Urinary bladder (tissue), 4 donors: ENCODE measurements around the gene HDAC7. TPM values are rescaled to one million over a fixed set of nuclear protein-coding genes. Genes with fewer than 3 reads are reported as not detected.
A peak's percentile ranks its signal among the peaks of the same experiment; 100 is the strongest.

Experiments
- DNase-seq: peaks from one replicate; pipeline ENCODE4 v3.0.0-alpha.2; 2015; ENCODE audit errors: extremely low spot score
- H3K27ac ChIP-seq: one replicate; pipeline ENCODE4 v1.5.1; 2013; ENCODE audit warnings: low read depth, mild to moderate bottlenecking, moderate library complexity
- H3K36me3 ChIP-seq: one replicate; pipeline ENCODE4 v1.6.1; 2013; ENCODE audit warnings: mild to moderate bottlenecking, moderate library complexity; ENCODE audit not compliant: insufficient read depth
- H3K4me1 ChIP-seq: one replicate; pipeline ENCODE4 v1.6.1; 2013; ENCODE audit warnings: mild to moderate bottlenecking, moderate library complexity; ENCODE audit not compliant: insufficient read depth
- H3K4me3 ChIP-seq: one replicate; pipeline ENCODE4 v1.5.1; 2013; ENCODE audit warnings: low read depth, low read length
- WGBS: extraction: QIAGEN DNeasy Blood & Tissue Kit; methylation state at CpG from one replicate; pipeline ENCODE4 v1.1.7; 2013; 5-methylcytosine and 5-hydroxymethylcytosine counted together
- polyA plus RNA-seq: library from polyadenylated mRNA; stranded (reverse); fragments of 200-250 nt; gene quantifications from one replicate; pipeline ENCODE4 v1.2.3, GENCODE V29; 2013
- total RNA-seq: library from RNA; depleted of rRNA; stranded (reverse); fragments of >200 nt; gene quantifications from one replicate; pipeline ENCODE4 v1.2.3, GENCODE V29; 2014
- donor health status: healthy with polysubstance abuse.
- donor health status: healthy.

Gene HDAC7
- total and polyA plus RNA-seq, 2 donors = 26.8 to 92.4 TPM

- Histone ChIP-seq H3K4me3 (no peak overlapping the region), H3K36me3 (no peaks in the 10 kb centered on the region), H3K27ac (no peak overlapping the region), H3K4me1 (no peaks in the 10 kb centered on the region)
- WGBS = 64% methylated on average over 5 of the region's 5 CpGs
- no peak for DNase-seq
These were observed 43.1 kb downstream of the HDAC7 start for GRCh38 chr12:47776471-47777143.

GRCh38 chr12:47775100-47775911 lies 44.4 kb downstream of the HDAC7 start:
- DNase-seq = no peak
- H3K27ac ChIP-seq = no peak overlapping the region
- 74% methylated on average over 10 of the region's 10 CpGs for WGBS
- no peak overlapping the region for H3K4me3 ChIP-seq
- H3K4me1 ChIP-seq = no peaks in the 10 kb centered on the region
- no peaks in the 10 kb centered on the region for H3K36me3 ChIP-seq

DNA sequence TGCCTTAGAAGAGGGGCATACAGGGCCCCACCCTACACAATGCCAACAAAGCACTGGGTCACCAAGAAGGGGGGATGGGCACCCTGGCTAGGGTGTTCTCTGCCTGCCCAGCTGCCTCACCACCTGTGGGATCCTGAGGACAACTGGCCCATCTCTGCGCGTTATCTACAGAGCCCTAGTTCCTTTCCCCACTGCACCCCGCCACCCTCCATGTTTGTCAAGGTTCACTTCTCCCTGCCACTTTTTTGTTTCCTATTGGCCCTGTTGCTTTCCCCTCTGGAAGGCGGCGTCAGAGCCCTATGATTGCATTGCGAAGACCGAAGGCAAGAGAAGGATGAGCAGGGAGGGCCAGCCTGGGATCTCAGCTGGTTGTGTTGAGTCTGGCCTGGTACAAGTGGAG lies 45.0 kb downstream of the HDAC7 start:
- DNase-seq = no peak
- WGBS = 95% methylated on average over 7 of the region's 7 CpGs
- Histone ChIP-seq H3K27ac (no peak overlapping the region), H3K4me1 (no peaks in the 10 kb centered on the region), H3K4me3 (no peak overlapping the region), H3K36me3 (no peaks in the 10 kb centered on the region)

GRCh38 chr12:47773858-47774580 lies 45.7 kb downstream of the HDAC7 start:
- H3K36me3 ChIP-seq = no peaks in the 10 kb centered on the region
- peak overlapping the region; percentile 91 for H3K4me3 ChIP-seq
- DNase-seq = no peak
- no peak overlapping the region for H3K27ac ChIP-seq
- WGBS = 60% methylated on average over 14 of the region's 14 CpGs
- no peaks in the 10 kb centered on the region for H3K4me1 ChIP-seq

- WGBS = under 1% methylated on average over 106 of the region's 106 CpGs
- DNase-seq = no peak
- H3K4me3 ChIP-seq = peak within 1 kb of the TSS; percentile 91
These were observed 46.4 kb downstream of the HDAC7 start, which contains the start of gene SLC48A1 for GRCh38 chr12:47773062-47773857. Gene SLC48A1, plus strand, starts transcription at chr12:47773238. Its CDS starts 67 bp downstream, at chr12:47773305.

DNA sequence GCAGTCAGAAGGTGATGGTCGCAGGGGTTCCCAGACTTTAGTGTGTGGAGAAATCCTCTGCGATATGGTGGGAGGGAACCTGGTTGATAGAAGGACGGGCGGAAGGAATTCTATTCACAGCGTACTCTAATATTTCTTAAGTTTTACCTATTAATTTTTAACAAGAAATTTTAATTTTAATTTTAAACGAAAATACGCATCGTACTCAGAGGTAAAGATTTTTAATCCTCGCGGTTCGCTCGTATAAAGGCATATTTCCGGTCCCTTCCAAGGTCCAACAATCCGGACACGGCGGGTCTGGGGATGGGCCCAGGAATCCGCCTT lies 47.0 kb downstream of the HDAC7 start:
- Histone ChIP-seq H3K36me3 (no peaks in the 10 kb centered on the region), H3K4me3 (peak overlapping the region; percentile 91), H3K27ac (no peak overlapping the region), H3K4me1 (no peaks in the 10 kb centered on the region)
- DNase-seq = no peak
- 11% methylated on average over 17 of the region's 17 CpGs for WGBS

More at GRCh38 chr12:47773062-47773857, 46.4 kb downstream of the HDAC7 start, which contains the start of gene SLC48A1:
- peak within 1 kb of the TSS; percentile 52 for H3K27ac ChIP-seq
- no peaks in the 10 kb centered on the region for H3K36me3 ChIP-seq
- H3K4me1 ChIP-seq = no peaks in the 10 kb centered on the region

DNA sequence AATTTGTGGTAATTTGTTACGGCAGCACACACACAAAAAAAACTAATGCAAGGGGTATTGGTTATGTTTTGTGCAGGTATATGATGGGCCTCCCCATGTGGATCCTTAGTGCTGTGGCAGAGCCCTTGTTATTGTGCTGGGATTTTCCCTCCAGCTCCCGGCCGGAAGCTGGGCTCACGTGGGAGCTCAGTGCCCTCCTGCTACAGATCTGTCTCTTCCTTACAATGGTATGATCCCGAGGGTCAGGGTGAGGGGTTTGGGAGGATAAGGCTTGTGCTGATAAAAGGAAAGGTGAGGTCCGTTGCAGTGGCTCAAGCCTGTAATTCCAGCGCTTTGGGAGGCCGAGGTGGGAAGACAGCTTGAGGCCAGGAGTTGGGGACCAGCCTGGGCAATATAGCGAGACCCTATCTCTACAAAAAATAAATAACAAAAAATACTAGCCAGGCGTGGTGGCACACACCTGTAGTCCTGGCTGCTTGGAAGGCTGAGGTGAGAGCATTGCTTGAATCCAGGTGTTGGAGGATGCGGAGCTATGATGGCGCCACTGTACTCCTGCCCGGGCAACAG lies 47.5 kb downstream of the HDAC7 start:
- Histone ChIP-seq H3K4me3 (no peak overlapping the region), H3K4me1 (no peaks in the 10 kb centered on the region), H3K27ac (no peak overlapping the region), H3K36me3 (no peaks in the 10 kb centered on the region)
- DNase-seq = no peak
- 77% methylated on average over 13 of the region's 13 CpGs for WGBS

DNA sequence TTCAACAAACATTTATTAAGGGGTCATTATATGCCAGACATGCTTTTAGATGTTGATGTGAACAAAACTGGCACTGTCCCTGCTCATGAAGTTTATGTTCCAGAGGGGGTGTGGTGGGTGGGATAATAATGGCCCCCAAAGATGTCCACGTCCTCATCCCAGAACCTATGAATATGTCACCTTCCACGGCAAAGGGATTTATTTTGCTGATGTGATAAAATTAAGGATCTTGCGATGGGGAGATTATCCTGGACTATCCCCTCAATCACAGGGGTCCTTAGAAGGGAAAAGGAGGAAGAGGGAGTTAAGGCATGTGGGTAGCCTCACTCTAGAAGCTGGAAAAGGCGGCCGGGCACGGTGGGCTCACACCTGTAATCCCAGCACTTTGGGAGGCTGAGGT lies 48.4 kb downstream of the HDAC7 start:
- no peaks in the 10 kb centered on the region for H3K4me1 ChIP-seq
- no peak overlapping the region for H3K4me3 ChIP-seq
- H3K27ac ChIP-seq = no peak overlapping the region
- DNase-seq = no peak
- 80% methylated on average over 6 of the region's 6 CpGs for WGBS
- H3K36me3 ChIP-seq = no peaks in the 10 kb centered on the region

DNA sequence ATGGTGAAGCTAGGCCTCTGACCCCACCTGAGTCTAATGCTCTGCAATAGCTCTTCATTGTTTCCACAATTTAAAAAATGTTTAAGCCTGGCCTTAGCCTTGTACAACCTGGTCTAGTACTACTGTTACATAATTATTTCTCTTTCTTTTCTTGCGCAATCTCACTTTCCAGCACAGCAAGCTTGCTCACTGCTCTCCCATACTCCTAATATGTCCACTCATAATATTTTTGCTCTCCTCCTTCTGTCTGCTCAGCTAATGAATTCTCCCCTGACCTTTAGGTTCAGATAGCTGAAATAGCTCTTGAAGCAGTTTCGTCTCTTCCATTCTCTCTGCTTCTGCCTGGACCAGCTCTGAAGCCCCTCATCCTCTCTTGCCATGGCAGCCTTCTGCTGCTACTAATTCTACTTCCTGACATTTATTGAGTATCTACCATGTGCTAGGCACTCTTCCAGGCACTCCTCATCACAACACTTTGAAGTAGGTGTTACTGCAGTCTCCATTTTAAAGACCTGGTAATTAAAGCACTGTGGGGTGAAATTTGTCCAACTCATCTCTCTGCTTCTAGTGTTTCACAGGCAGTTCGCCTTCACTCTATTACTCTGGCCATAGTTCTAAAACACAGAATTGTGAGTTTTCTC lies 49.5 kb downstream of the HDAC7 start:
- no peak for DNase-seq
- Histone ChIP-seq H3K4me3 (no peak overlapping the region), H3K36me3 (no peaks in the 10 kb centered on the region), H3K27ac (no peak overlapping the region), H3K4me1 (no peaks in the 10 kb centered on the region)
- 86% methylated on average over 3 of the region's 3 CpGs for WGBS

DNA sequence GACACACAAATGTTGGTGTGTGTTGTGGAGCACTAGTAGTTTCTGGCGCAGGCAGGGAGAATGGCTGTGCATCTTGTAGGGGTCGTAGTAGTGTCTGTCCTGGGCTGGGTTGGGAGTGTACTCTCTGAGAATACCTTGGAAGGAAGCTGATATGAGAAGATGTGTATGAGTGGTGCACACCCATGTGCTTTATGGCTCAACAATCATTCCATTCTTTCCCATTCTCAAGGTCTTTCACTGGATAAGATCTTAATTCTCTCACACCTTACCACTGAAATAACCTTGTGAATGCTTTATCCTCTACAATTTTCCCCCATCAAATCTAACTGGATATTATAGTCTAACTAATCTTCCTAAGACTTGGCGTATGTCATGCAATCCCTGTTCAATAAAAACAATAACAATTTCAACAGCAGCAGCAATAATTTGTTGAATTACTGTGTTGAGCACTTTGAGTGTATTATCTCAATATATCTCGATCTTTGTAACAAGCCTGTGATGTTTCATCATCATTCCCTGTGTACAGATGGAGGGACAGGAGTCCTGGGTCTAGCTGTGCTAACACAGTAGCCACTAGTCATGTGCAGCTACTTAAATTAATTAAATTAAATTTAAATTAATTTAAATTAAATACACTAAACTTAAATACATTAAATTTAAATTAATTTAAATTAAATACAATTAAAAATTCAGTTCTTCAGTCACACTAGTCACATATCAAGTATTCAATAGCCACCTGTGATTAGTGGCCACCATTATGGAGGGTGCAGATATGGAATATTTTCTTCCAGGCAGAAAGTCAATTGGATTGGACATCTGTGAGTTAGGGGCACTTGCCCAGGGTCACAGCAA lies 50.2 kb downstream of the HDAC7 start:
- Histone ChIP-seq H3K27ac (no peak overlapping the region), H3K36me3 (no peaks in the 10 kb centered on the region), H3K4me1 (no peaks in the 10 kb centered on the region), H3K4me3 (no peak overlapping the region)
- DNase-seq = no peak
- 83% methylated on average over 4 of the region's 4 CpGs for WGBS

DNA sequence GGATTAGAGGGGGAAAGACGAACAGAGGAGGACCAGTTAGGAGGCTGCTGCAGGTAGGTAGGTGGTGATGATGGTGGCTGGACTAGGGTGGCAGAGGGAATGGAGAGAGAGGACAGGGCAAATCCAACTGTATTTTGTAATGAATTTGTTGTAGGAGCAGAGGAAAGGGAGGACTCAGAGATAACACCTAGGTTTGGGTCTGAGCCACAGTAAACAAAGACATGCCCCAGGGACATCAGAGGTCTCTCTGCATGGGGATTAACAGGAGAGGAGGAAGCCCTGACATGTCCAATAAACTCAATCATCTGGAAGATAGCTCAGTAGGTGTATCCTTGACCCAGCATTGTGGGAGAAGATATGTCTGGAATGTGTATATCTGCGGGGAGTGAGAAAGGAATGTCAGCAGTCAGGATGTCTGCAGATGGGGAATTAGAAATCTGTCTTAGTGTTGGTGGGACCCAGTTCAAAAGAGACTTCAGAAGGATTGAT lies 51.3 kb downstream of the HDAC7 start:
- no peak for DNase-seq
- Histone ChIP-seq H3K27ac (no peak overlapping the region), H3K36me3 (no peaks in the 10 kb centered on the region), H3K4me3 (no peak overlapping the region), H3K4me1 (no peaks in the 10 kb centered on the region)
- 45% methylated on average over 2 of the region's 2 CpGs for WGBS

DNA sequence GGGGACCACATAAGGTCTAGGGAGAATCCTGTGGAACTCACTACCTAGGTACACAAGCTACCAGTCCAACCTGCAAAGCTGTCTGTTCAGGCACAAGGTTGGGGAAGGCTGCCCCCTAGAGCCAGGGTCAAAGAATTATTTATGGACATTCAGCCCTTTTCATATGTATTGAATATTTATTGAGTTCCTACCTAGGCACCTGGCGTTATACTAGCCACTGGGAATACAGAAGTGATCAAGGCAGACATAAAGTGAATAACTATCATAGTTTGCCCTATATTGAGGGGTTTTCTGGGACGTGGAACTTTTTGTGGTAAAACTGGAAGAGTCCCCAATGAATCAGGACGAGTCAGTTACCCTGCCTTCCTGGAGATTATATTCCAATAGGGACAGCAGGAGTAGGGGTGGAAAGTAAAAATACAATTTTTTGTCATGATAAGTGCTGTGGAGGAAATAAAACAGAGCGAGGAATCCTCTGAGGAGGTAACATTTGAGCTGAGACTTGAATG lies 52.4 kb downstream of the HDAC7 start:
- no peak overlapping the region for H3K4me3 ChIP-seq
- DNase-seq = no peak
- H3K36me3 ChIP-seq = no peaks in the 10 kb centered on the region
- 54% methylated on average over 4 of the region's 4 CpGs for WGBS
- H3K27ac ChIP-seq = no peak overlapping the region
- no peaks in the 10 kb centered on the region for H3K4me1 ChIP-seq
